Subcutaneous abdominal adipose tissue (tissue), 5 donors: ENCODE measurements around the gene PPP6R2.

Experiments
- H3K27ac ChIP-seq: one replicate; pipeline ENCODE4 v1.7.0; 2013; ENCODE audit warnings: low read depth, mild to moderate bottlenecking, inconsistent platforms, low read length, moderate library complexity
- H3K27me3 ChIP-seq, 5 donors: one replicate each; pipeline ENCODE4 v1.7.0; 2013; ENCODE audit warnings: low read length in 5 of 5, inconsistent platforms in 1 of 5; ENCODE audit not compliant: control insufficient read depth in 5 of 5, insufficient read depth in 4 of 5
- H3K36me3 ChIP-seq, 5 donors: one replicate each; pipeline ENCODE4 v1.7.0; 2013; ENCODE audit warnings: low read length in 5 of 5; ENCODE audit not compliant: control insufficient read depth in 5 of 5, insufficient read depth in 5 of 5
- H3K4me1 ChIP-seq, 5 donors: one replicate each; pipeline ENCODE4 v1.7.0; 2013; ENCODE audit warnings: low read length in 5 of 5, mild to moderate bottlenecking in 3 of 5, moderate library complexity in 1 of 5; ENCODE audit not compliant: control insufficient read depth in 5 of 5, insufficient read depth in 5 of 5
- H3K4me3 ChIP-seq, 5 donors: one replicate each; pipeline ENCODE4 v1.7.0; 2013; ENCODE audit warnings: low read length in 5 of 5, low read depth in 1 of 5
- H3K9ac ChIP-seq, 5 donors: one replicate each; pipeline ENCODE4 v1.7.0; 2013; ENCODE audit warnings: low read length in 5 of 5, mild to moderate bottlenecking in 4 of 5, moderate library complexity in 3 of 5
- H3K9me3 ChIP-seq, 5 donors: one replicate each; pipeline ENCODE4 v1.7.0; 2013; ENCODE audit warnings: low read length in 5 of 5; ENCODE audit not compliant: control insufficient read depth in 5 of 5
- donor health status: healthy.
- donor health status: healthy.
- donor health status: healthy.
- donor health status: healthy.
- donor health status: healthy.

PPP6R2 gene

DNA sequence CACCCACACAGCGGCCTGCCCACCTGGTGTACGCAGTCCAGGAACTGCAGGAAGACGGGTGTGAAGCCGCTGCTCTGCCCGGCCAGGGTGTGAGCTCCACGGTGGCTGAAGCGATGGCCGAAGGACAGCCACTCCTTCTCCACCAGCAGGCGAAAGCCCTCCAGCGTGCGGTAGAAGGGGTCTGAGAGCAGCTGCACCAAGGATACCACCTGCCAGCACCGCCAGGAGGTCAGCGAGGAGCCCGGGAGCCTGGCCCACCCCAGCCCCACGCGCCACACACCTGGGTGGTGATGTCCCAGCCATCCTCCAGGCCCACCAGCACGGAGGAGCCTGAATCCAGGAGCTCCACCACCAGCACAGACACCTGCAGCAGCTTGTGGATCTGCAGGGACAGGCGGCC, 112.1 kb downstream of the PPP6R2 start:
- no peaks in the 10 kb centered on the region for H3K27me3 ChIP-seq

DNA sequence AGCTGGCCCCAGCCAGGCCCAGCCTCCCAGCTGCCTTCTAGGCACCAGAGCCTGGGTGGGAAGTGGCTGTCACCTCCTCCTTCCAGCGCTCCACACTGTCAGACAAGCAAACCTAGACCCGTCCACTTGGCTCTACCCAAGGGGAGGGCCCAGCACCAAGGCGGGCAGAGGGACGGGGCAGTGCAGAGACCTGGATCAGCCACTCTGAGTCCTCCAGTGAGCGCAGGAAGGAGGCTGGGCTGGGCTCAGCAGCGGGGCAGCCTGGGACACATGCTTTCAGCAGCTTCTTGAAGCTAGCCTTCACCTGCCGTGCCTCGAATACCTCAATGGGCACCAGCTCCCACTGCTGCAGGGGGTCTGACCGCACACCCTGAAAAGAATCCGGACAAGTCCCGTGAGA, 112.9 kb downstream of the PPP6R2 start:
- no peaks in the 10 kb centered on the region for H3K4me1 ChIP-seq
- no peak overlapping the region for H3K4me3 ChIP-seq
- H3K27ac ChIP-seq = no peak overlapping the region
- no peaks in the 10 kb centered on the region for H3K9me3 ChIP-seq
- no peak overlapping the region for H3K9ac ChIP-seq
- H3K36me3 ChIP-seq = peaks cover 0 to 82% (median 78%) of the 10 kb centered on the region in 5 donors
- H3K27me3 ChIP-seq = no peaks in the 10 kb centered on the region

More for the DNA sequence above, 112.1 kb downstream of the PPP6R2 start:
- Histone ChIP-seq H3K36me3 (peaks cover 0 to 82% (median 74%) of the 10 kb centered on the region in 5 donors), H3K27ac (no peak overlapping the region), H3K4me1 (no peaks in the 10 kb centered on the region), H3K9ac (no peak overlapping the region), H3K9me3 (no peaks in the 10 kb centered on the region), H3K4me3 (no peak overlapping the region)

DNA sequence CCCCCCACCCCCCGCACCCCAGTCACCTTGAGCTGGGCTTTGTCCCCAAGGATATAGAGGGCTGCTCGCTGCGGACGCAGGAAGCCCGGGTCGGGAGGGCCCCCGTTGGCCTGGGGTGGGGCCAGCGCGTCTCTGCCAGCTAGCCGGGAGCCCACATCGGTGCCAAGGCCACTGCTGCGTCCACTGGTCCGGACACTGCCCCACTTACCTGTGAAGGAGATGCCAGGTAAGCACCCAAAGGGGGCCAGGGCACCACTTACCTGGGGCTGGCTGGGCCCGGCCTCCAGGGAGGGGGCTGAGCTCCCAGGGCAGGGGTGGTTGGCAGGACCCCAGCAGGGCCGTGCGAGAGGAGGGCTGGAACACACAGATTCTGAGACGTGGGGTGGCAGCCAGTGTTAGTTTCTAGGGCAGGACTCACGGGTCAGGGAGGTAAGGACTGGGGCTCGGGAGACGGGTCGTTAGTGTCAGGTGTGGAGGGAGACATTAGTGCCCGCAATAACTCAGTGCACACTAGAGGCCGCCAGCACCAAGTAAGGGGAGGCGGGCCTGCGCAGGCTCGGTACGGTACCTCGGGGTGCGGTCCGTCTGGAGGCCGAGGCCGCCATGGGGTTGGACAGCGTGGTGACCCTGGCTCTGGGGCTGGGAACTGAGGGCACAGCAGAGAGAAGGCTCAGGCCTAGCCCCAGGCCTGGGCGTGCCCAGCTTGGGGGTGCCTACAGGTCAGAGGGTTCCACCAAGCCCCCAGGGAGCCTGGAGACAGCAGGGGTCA, 113.5 kb downstream of the PPP6R2 start:
- Histone ChIP-seq H3K27ac (no peak overlapping the region), H3K9ac (no peak overlapping the region), H3K4me1 (no peaks in the 10 kb centered on the region), H3K27me3 (no peaks in the 10 kb centered on the region), H3K4me3 (no peak overlapping the region), H3K9me3 (no peaks in the 10 kb centered on the region), H3K36me3 (peaks cover 0 to 85% (median 82%) of the 10 kb centered on the region in 5 donors)

DNA sequence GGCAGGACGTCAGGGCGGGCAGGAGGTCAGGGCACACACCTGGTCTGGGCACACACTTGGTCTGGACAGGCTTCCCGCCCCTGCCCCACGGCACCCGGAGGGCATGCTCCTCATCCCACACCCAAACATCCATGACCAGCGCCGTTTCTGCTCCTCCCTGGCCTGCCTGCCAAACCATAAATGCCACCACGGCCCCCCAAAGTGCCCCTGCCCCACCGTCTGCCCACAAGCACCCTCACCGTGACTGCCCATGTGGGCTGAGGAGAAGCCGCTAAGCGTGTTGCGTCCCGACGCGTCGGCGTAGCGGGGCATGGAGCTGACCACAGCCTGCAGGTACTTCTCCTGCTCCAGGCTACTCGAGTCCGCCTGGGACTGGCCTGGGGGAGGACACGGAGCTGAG, 115.9 kb downstream of the PPP6R2 start:
- no peak overlapping the region for H3K9ac ChIP-seq
- no peaks in the 10 kb centered on the region for H3K4me1 ChIP-seq
- no peaks in the 10 kb centered on the region for H3K27me3 ChIP-seq
- H3K4me3 ChIP-seq = no peak overlapping the region
- no peaks in the 10 kb centered on the region for H3K9me3 ChIP-seq
- H3K27ac ChIP-seq = no peak overlapping the region
- H3K36me3 ChIP-seq = peaks cover 0 to 97% (median 96%) of the 10 kb centered on the region in 5 donors

DNA sequence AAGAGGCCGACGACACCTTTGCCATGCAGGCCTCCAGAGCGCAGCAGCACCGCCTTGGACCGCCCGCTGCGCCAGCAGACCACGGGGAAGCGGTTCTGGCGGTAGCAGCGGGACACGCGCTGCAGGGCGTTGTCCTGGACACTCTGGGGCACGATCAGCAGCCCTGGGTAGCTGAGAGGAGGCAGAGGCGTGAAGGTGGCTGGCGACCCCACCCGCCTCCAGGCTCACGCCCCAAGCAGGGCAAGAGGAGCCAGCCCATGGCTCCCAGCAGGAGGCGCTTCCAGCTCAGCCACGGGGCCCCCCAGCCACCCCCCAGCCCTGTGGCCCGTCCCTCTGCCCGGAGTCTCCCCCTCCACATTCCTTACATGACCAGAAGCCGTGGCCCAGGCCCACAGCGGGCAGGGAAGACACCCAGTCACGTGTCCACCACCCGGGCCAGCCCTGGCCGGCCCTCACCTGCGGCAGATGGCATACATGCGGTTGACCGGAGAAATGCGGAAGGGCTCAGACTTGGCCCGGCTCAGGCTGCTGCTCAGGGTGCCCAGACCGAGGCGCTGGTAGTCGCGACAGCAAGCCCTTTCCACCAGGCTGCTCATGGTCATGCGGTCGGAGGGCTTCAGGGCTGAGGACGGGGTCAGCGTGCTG, 116.5 kb downstream of the PPP6R2 start:
- H3K27me3 ChIP-seq = no peaks in the 10 kb centered on the region
- H3K9me3 ChIP-seq = no peaks in the 10 kb centered on the region
- no peak overlapping the region for H3K27ac ChIP-seq
- peaks cover 0 to 97% (median 96%) of the 10 kb centered on the region in 5 donors for H3K36me3 ChIP-seq
- no peaks in the 10 kb centered on the region for H3K4me1 ChIP-seq
- no peak overlapping the region for H3K9ac ChIP-seq
- H3K4me3 ChIP-seq = no peak overlapping the region

DNA sequence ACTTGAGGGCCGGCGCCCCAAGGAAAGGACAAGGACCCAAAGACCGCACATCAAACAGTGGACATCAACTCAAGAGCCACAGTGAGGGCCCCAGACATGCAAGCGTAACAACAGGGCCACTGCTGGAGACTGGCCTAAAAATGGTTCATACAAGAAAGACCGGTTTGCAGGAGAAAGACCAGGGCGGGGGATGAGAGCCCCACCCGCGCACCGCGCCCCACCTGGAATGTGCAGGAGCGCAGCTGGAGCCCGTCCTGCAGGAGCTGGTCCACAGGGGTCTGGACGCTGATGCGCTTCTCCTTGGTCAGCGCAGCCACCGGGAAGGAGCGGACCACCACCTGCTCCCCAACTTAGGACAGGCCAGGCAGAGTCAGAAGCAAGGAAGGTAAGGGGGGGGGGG, 117.8 kb downstream of the PPP6R2 start:
- H3K36me3 ChIP-seq = peaks cover 0 to 97% (median 96%) of the 10 kb centered on the region in 5 donors
- H3K4me3 ChIP-seq = no peak overlapping the region
- H3K9me3 ChIP-seq = no peaks in the 10 kb centered on the region
- no peak overlapping the region for H3K27ac ChIP-seq
- no peak overlapping the region for H3K9ac ChIP-seq
- no peaks in the 10 kb centered on the region for H3K27me3 ChIP-seq
- H3K4me1 ChIP-seq = no peaks in the 10 kb centered on the region

DNA sequence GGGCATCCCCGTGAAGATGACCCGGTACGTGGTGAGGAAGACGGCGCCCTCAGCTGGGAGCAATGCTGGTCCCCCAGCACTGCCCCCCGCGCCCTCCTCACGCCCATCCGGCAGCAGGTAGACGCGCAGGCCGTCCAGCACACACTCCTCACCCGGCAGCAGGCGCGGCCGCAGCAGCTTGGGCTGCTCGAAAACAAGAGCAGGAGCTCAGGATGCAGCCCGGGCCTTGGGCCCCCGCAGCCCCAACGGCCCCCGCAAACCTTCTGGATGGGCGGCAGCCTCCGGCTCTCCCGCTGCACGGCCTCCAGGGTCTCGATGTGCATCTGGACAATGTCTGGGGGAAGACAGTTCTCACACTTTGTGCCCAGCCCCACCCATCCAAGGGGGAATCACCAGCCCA, 118.4 kb downstream of the PPP6R2 start:
- H3K9ac ChIP-seq = no peak overlapping the region
- peaks cover 0 to 98% (median 98%) of the 10 kb centered on the region in 5 donors for H3K36me3 ChIP-seq
- H3K27ac ChIP-seq = no peak overlapping the region
- H3K4me3 ChIP-seq = no peak overlapping the region
- no peaks in the 10 kb centered on the region for H3K27me3 ChIP-seq
- no peaks in the 10 kb centered on the region for H3K9me3 ChIP-seq
- no peaks in the 10 kb centered on the region for H3K4me1 ChIP-seq

DNA sequence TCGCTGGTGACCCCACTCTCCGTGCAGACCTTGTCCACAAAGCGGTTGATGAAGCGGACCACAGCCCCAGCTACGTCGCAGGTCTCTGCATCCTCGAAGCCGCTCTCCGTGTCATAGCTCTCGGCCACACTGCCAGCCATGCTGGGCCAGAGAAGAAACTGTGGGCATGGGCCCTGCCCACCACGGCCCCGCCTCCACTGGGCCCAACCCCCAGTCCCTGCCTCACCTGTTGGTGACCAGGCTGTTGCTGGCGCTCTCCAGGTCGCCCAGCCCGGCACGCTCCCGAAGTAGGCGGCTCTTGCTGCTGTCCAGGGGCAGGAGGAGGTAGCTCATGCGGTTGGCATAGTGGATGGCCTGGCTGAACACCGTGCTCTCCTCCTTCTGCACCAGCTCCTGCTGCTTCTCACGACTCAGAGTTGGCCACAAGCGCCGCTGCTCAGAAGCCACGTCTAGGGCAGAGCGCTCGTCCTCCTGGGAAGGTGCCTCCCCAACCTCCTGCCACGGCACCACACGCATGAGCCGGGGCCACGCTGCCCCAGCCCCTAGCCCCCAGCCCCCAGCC, 118.9 kb downstream of the PPP6R2 start:
- Histone ChIP-seq H3K27me3 (no peaks in the 10 kb centered on the region), H3K4me1 (no peaks in the 10 kb centered on the region), H3K4me3 (no peak overlapping the region), H3K9ac (no peak overlapping the region), H3K9me3 (no peaks in the 10 kb centered on the region), H3K36me3 (peaks cover 0 to 98% (median 98%) of the 10 kb centered on the region in 5 donors), H3K27ac (no peak overlapping the region)

DNA sequence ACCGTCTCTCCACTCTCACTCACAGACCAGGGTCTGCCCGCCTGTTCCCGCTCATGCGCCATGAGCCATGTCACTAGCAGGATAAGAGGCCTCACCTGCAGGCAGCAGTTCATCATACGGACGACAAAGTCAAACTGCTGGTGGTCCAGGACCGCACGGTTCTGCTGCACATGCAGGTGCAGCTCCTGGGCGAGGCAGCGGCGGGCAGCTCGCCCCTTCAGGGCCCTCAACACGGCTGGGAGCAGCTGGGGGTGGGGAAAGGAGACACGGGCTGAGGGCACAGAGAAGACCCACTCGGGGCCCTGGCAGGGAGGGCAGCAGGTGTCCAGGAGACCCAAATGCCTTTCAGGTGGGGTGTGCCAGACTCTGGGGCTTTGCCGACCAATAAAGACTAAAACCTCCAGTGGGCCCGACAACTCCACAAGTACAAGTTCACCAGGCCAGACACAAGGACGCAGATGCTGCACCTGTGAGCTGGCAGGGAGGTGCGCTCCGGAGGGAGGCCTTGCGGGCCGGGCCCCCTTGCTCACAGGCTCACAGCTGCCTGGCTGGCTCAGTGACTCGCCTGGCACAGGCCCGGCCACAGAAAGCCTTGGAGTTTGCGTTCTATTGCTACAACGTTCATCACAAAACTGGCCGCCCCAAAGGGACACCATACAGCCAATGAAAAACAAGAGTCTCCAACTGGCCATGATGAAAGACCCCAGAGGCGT, 120.2 kb downstream of the PPP6R2 start:
- H3K27me3 ChIP-seq = no peaks in the 10 kb centered on the region
- H3K9ac ChIP-seq = no peak overlapping the region
- H3K27ac ChIP-seq = no peak overlapping the region
- no peaks in the 10 kb centered on the region for H3K4me1 ChIP-seq
- H3K36me3 ChIP-seq = peaks cover 0 to 99% (median 96%) of the 10 kb centered on the region in 5 donors
- H3K9me3 ChIP-seq = no peaks in the 10 kb centered on the region
- H3K4me3 ChIP-seq = no peak overlapping the region

DNA sequence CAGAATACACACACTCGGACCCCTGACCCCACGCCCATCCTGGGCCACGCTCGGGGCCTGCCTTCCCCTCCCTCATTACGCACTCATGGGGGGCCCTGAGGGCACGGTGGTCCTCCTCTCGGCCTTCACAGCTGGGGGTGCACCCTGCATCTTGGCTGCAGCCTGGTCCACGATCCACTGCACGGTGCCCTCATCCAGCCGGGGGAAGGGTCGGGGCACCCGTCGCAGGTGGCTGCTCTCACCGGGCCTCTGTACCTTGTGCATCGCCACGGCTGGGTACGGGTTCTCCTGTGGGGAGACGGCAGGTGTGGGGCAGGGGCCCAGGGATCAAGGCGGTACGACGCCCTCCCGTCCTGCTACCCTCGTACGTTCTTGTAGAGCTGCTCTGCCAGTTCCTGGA, 121.3 kb downstream of the PPP6R2 start:
- Histone ChIP-seq H3K27me3 (no peaks in the 10 kb centered on the region), H3K9me3 (no peaks in the 10 kb centered on the region), H3K4me1 (peaks cover 0 to 8% (median 6%) of the 10 kb centered on the region in 5 donors), H3K36me3 (peaks cover 0 to 88% (median 85%) of the 10 kb centered on the region in 5 donors), H3K27ac (no peak overlapping the region), H3K4me3 (no peak overlapping the region), H3K9ac (no peak overlapping the region)
